Suppressor macrophage treated with lipopolysaccharide for 4 hours (primary cell): Measurements from ENCODE around the gene HSD3B1.
"Not testable (repeated sequence)": the region's sequence is repeated elsewhere in the genome, so short reads cannot be mapped to it uniquely, and the experiment has no call there.

Source experiments
- DNase-seq: peaks from one replicate; pipeline ENCODE4 v3.0.0-alpha.2; 2020

HSD3B1 gene

GRCh38 chr1:119554183-119554582 lies 47.2 kb downstream of the HSD3B1 start:
- no peak for DNase-seq

- peak; percentile 64 for DNase-seq
Measured at GRCh38 chr1:119556423-119556822, 49.4 kb downstream of the HSD3B1 start.

- DNase-seq: not testable (repeated sequence)
Measured at GRCh38 chr1:119560402-119560801, 53.4 kb downstream of the HSD3B1 start.

GRCh38 chr1:119564548-119564947 lies 57.5 kb downstream of the HSD3B1 start:
- DNase-seq: peak; percentile 63
